GM19238 (cell line): ENCODE results near the gene HYPK.

Source experiments
- DNase-seq: peaks from one replicate; pipeline ENCODE4 v3.0.0; 2011; ENCODE audit warnings: low spot score; ENCODE audit not compliant: insufficient read length

The HYPK gene, protein sequence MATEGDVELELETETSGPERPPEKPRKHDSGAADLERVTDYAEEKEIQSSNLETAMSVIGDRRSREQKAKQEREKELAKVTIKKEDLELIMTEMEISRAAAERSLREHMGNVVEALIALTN

GRCh38 chr15:43800286-43801141, at the start of gene HYPK:
HYPK (plus strand) TSS chr15:43800599; CDS start chr15:43800623, 24 bp downstream.
- peak; percentile 87 for DNase-seq

GRCh38 chr15:43751885-43752284, 48.5 kb upstream of the HYPK start:
- DNase-seq = no peak

DNA sequence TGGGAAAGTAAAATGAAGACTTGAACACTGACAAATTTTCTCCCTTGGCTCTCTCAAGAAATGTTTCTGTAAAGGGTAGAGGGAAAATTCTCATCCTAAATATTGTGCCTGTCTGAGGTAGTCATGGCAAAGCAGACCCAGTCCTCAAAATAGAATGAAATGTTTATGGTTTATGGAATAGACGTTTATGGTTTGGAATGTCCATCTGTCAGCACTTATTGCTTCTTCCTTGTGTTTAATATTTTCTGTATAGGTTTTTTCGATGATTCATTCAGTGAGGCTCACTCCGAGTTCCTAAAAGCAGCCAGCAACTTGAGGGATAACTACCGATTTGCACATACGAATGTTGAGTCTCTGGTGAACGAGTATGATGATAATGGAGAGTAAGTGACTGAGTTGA, 37.6 kb upstream of the HYPK start:
- DNase-seq = no peak

DNA sequence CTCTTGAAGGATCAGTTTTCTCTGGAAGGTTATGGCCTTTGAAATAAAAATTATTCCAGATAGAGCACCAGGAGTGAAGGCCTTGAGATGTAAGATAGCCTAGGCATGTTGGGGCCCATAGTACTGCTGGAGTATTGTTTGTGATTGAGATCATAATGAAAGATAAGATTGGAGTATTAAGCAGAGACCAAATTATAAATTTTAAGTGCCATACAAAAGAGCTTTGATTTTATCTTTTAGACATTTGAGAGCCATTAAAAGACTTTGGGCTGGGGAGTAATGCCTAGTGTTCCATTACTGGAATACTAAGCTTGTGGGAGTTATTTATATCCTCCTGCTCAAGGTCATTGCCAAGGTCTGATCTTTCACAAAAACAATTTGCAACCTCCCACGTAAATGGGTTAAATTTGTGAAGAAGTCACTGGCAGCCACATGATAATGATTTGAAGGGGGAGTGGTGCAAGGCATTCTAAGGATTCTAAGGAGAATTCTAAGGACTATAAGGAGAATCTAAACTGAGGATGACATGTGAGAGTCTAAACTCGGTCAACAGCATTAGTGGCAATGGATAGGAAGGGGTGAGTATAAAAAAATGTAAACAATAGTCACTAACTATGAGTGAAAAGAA, 36.5 kb upstream of the HYPK start:
- no peak for DNase-seq

GRCh38 chr15:43769584-43770228, 30.7 kb upstream of the HYPK start:
- DNase-seq = peak; percentile 23

DNA sequence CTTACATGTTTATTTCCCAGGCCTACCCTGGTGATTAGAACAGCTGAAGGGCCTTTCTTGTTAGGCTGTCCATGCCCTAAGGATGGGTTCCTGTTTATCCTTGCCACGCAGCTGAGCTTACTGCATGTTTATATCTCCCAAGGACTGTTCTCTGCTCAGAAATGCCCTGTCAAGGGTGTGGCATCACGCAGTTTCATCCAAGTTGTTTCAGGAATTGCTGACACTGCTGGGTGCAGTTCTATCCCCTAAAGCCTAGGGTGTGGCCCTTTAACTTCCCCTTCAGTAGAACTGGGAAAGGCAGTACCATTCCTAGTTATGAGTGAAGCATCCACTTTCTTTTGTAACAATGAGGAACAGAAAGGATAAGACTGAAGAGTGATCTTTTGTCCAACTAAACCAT, 28.6 kb upstream of the HYPK start:
- DNase-seq = no peak

DNA sequence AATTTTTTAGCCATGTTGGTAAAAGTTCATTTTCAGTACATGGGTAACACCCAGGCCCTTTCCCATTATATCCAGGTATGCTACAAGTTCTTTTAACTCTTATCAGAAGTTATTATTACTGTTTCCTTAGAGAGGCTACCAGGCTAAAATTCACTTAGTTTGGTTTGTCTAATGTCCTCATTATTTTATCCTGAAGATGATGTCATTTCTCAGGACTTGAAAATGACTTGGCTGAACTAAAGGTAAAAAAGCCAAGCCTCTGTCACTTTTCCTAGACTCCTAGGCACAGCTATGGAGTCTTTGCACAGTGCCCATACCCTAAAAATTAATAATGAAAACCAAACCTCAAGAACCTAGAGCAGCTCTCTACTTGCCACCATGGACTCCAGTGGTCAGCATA, 27.8 kb upstream of the HYPK start:
- DNase-seq = no peak

DNA sequence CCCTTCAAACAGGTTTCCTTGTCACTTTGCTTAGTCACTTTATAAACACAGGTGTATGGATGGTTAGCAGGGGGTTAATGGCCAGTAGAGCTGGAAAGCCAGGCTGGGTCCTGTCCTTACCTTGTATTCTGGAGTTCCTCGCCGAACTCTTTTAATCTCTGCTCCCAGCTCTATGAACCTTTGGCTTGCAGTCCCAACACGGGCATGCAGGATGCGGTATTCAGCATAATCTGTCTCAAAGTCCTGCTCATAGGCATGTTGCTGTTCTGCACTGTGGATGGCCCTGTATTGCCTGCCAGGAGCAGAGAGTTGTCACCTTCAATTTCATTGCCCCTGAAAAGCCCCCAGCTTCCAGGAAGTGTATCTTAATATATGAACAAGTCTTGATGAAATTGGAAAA, 26.3 kb upstream of the HYPK start:
- DNase-seq = no peak

DNA sequence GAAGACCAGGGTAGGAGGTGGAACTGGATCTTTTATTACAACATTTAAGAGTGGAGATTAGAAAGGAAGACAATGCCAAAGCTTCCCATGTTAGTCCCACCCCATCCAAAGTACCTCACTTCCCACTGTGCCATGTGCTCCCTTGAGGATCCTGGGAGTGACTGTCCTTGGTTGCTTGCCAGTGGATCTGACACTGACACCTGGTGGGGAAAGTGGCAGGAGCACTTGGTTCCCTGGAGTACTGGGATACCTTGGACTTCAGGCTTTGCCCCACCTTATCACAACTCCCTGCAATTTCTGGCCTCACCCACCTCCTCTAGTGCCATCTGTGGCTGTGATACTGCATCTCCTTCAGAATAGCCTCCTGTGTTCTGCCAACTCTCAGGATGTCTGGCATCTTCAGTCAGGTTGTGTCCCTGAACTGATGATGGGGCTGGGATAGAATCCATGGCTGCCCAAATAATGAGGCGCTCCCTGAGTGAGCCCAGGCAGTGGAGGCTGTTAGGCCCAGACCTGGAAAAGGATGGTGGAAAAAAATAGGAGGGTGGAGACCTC, 24.9 kb upstream of the HYPK start:
- DNase-seq = no peak

- DNase-seq = peak; percentile 60
Measured at GRCh38 chr15:43776101-43776717, 24.2 kb upstream of the HYPK start.

DNA sequence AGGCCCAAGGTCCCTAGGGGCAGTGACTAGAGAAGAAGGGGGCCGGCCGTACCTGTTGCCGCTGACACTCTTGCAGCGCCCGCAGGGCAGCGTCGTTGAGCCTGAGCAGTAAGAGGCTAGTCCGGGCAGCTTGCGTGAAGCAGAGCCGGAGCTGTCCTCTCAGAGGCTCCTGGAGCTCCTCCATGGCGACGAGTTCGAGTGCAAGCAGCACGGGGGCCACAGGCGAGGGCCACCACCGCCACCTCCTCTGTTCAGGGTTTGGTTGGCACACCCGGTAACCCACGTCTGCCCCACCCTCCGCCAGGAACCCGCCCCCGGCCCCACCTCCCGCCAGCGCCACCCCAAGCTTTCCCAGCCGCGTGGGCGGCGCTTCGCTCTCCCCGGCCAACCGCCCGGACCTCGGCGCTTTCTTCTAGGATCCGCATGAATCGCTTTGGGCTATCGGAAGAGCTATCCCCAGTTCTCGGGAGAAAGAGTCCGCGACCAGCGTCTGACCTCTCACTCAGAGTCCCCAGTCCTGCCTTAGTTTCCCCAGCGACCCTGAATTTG, 23.6 kb upstream of the HYPK start, which contains the start of gene ELL3:
Gene ELL3 (minus strand): TSS at position 249 of the 549 bp plus-strand sequence. CDS start 65 bp downstream, at position 184.
- DNase-seq = peak; percentile 34

DNA sequence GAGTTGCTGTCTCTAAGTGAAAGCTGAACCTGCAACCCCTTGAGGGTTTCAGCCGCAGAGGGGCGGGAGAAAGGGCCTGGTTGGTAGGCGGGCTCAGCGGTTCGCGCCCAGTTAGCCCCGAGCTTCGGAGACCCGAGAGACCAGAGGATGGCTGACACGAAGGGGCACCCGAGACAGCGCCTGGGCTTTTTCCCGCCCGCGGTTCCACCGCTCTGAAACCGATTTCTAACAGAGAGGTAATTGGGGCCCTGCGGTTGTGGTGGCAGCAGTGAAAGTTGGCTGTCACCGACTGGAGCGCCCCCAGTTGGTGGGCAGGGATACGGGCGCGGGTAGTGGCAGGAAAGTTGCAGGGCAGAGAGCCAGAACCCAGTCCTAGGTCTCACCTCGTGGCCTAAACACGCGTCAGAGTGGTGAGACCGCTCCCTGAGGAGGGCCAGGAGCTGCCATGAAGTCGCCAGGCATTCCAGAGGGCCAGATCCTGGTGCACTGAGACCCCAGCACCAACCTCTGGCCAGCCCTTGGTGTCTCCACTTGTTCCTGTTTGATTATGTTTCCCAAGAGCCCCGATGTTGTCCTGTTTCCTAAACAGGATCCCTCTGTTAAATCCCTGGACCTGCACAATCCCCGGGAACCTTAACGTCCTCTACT, 23.0 kb upstream of the HYPK start:
- peak; percentile 55 for DNase-seq

DNA sequence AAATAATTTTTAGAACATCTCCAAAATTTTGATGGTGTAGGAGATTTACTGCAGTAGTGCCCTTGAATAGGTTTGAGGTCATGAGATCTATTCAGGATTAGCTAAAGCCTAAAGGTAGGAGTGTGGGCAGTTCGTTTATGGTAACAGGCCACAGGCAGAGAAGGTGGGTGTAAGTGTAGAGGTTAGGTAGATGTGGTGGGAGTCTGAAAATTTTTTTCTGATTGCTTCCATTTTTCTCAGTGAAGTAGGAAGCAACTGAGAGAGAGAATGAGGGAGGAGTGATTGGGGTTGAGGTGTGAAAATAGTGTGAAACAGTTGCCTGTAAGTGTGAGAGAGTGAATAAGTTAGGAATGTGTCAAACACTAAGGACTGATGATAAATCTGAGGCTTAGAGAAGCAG, 21.4 kb upstream of the HYPK start:
- no peak for DNase-seq

GRCh38 chr15:43789409-43789808, 11.0 kb upstream of the HYPK start:
- no peak for DNase-seq

DNA sequence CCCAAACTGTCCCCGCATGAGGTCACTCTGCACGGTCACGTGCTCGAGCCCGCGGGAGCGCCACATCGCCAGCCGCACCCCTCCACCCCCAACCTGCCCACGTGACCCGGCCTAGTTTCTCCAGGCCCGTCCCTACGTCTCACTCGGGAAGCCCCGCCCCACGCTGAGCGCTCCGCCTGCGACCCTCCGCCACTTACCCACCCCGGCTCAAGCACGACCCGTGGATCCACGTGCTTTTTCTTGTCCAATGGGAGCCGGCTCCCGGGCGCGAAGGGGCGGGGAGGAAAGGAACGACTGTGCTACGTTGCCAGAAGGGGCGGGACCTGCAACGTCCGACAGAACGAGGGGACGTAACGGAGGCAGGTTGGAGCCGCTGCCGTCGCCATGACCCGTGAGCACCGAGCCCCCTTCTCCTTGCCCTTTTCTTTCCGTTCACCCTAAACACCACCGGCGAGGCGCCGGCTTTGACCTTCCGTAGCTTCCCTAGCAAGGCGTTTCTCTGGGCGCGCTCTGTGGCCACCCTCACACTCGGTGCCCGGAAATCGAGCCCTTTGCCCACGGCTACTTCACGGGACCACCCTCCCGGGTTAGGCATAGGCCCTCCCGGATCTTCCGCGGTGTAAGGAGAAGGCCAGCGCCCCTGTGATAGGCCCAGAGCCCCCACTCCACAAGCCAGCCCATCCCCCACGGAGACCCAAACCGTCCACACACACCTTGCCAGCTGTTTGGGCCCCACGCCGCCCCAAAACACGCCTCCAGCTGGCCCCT, 8.2 kb upstream of the HYPK start, which contains the start of gene SERF2:
Gene SERF2 (plus strand): TSS at position 328 of the 768 bp plus-strand sequence. CDS start 57 bp downstream, at position 385.
- peak; percentile 95 for DNase-seq

DNA sequence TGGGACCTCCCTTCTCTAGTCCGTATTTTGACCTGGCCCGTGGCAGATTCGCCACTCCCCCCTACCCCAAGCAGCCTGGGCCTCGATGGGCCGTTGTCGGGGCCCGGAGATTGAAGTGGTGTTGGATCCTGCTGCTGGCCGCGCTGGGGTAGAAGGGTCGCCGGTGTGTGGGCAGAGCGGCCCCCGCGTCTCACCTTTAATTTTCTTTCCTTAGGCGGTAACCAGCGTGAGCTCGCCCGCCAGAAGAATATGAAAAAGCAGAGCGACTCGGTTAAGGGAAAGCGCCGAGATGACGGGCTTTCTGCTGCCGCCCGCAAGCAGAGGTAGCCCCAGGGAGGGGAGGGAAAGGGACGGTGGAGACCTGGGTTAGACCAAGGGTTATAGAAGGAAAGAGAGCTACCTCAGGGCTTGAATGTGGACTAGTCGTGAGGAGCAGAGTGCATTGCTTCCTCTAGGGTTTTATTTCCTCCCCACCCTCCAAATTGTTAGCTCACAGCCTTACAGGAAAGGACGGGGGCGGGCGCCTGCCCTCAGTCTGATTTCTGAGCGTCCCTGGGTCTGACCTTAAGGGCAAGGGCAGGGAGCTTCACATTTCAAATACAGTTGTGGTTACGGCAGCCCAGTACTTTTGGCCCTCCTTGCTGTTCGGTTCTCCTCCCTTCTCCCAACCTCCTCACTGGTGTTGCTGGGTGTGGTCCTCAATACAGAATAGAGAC, 7.5 kb upstream of the HYPK start:
- peak; percentile 21 for DNase-seq

DNA sequence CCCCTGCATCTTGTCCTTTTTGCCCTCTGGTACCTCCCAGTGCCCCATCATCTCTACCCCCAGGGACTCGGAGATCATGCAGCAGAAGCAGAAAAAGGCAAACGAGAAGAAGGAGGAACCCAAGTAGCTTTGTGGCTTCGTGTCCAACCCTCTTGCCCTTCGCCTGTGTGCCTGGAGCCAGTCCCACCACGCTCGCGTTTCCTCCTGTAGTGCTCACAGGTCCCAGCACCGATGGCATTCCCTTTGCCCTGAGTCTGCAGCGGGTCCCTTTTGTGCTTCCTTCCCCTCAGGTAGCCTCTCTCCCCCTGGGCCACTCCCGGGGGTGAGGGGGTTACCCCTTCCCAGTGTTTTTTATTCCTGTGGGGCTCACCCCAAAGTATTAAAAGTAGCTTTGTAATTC, 6.8 kb upstream of the HYPK start:
- DNase-seq = no peak

GRCh38 chr15:43794269-43795037, 5.9 kb upstream of the HYPK start:
- DNase-seq = no peak
